ENCODE data around the gene CCDC15.

Gene CCDC15

GRCh38 chr11:125073616-125074483, 119.8 kb downstream of the CCDC15 start:
- no peak overlapping the region for H3K4me3 ChIP-seq (ENCODE audit: low read length)
- TF ChIP-seq CTCF (conservative IDR thresholded peaks at IDR 0.05; ENCODE audit: low read length): no peak
- DNase-seq (ENCODE audit: low read depth): no peak

- no peak for TF ChIP-seq CTCF (conservative IDR thresholded peaks at IDR 0.05; ENCODE audit: low read length)
- no peak overlapping the region for H3K4me3 ChIP-seq (ENCODE audit: low read length)
- DNase-seq (ENCODE audit: low read depth): no peak
Observed at GRCh38 chr11:125074511-125075241, 120.7 kb downstream of the CCDC15 start.

DNA sequence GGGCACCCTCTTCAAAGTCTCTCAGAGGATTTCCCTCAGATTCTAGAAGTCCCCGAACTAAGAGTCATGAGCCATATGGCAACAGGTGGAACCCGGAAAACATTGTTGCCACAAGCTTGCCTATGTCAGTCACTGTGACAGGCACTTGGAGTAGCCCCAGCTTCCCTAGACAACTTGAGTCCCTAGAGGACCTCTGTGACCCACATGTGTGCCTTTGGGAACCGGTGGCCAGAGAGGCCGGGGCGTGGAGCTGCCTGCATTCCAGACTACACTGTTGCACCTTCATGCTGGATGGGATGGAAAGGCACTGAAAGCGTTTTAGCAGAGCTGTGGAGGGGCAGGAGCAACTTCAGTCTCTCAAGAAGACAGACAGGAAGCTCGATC, 121.2 kb downstream of the CCDC15 start:
- H3K4me3 ChIP-seq (ENCODE audit: low read length): no peak overlapping the region
- no peak for TF ChIP-seq CTCF (conservative IDR thresholded peaks at IDR 0.05; ENCODE audit: low read length)
- DNase-seq (ENCODE audit: low read depth): no peak

DNA sequence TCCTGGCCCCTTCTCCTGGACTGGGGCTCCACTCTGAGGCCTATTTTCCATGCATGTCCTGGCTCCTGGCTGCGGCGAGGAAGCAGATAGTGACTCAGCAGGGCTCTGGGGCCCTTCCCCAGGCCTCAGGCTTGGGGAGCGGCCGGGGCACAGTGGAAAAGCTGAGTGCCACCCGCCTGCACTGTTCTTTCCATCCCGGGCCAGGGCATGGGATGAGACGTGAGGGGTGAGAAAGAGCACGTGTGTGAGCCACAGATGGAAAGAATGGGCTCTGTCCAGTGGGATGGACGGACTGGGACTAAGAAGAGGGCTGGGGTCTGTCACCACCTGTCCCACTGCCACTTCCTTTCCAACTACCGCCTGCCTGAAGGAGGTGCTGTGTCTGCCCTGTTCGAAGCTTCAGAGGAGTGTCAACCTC, 121.9 kb downstream of the CCDC15 start:
- no peak for DNase-seq (ENCODE audit: low read depth)
- TF ChIP-seq CTCF (conservative IDR thresholded peaks at IDR 0.05; ENCODE audit: low read length): no peak
- no peak overlapping the region for H3K4me3 ChIP-seq (ENCODE audit: low read length)

GRCh38 chr11:125076378-125076945, 122.5 kb downstream of the CCDC15 start:
- TF ChIP-seq CTCF (conservative IDR thresholded peaks at IDR 0.05; ENCODE audit: low read length): no peak
- no peak for DNase-seq (ENCODE audit: low read depth)

GRCh38 chr11:125078016-125078415, 124.0 kb downstream of the CCDC15 start:
- H3K4me3 ChIP-seq (ENCODE audit: low read length): no peak overlapping the region
- no peak for TF ChIP-seq CTCF (conservative IDR thresholded peaks at IDR 0.05; ENCODE audit: low read length)
- no peak for DNase-seq (ENCODE audit: low read depth)

More at GRCh38 chr11:125076378-125076945, 122.5 kb downstream of the CCDC15 start:
- H3K4me3 ChIP-seq (ENCODE audit: low read length): no peak overlapping the region

Data from AG10803 (cell line).